A549 (cell line): ENCODE data around the gene GTPBP10. TPM values are rescaled to one million over a fixed set of nuclear protein-coding genes. Genes with fewer than 3 reads are reported as not detected.

ENCODE experiments used
- ATAC-seq, 2 experiments: fragments of 200-7000 bp in 1 of 2; fragments of >200 bp in 1 of 2; cut with Nextera tagmentation in 1 of 2; cut with Tn5 transposase in 1 of 2; 3 replicates each; pipeline versions ENCODE4 v1.8.0 to v1.9.1; 2018 to 2020; ENCODE audit warnings: mild to moderate bottlenecking in 1 of 2, moderate library complexity in 1 of 2
- CTCF ChIA-PET: fragments of 300-600 bp; sonication (Branson Sonifier 250); formaldehyde crosslinking; extraction: SDS; loops from one replicate; lab custom pipeline; 2021; ENCODE audit warnings: antibody characterized with exemption, inconsistent platforms; lab: Yijun Ruan, JAX
- POLR2A ChIA-PET: fragments of 350-600 bp; formaldehyde crosslinking; extraction: SDS; loops from one replicate; lab custom pipeline; 2021; ENCODE audit warnings: antibody characterized with exemption, inconsistent platforms; lab: Yijun Ruan, JAX
- DNase-seq, 2 experiments: peaks; one replicate each; pipeline versions ENCODE4 v3.0.0 to v3.0.0-alpha.2; 2011 to 2016; ENCODE audit warnings: low read depth in 1 of 2, low spot score in 1 of 2
- FAIRE-seq: peaks from 2 replicates; lab custom pipeline; 2011; peaks lifted over from hg19 to GRCh38; lab: Jason Lieb, UNC
- H3K27ac ChIP-seq, 2 experiments: fragments of >200 bp; sonication (Bioruptor Twin); formaldehyde crosslinking; 3 replicates each; pipeline ENCODE4 v1.5.1; 2016 to 2017
- H3K4me1 ChIP-seq: fragments of >200 bp; sonication (Bioruptor Twin); formaldehyde crosslinking; 3 replicates; pipeline ENCODE4 v1.6.1; 2016
- H3K4me2 ChIP-seq: fragments of >200 bp; sonication (Bioruptor Twin); formaldehyde crosslinking; 3 replicates; pipeline ENCODE4 v1.6.1; 2016
- H3K4me3 ChIP-seq: fragments of >200 bp; sonication (Bioruptor Twin); formaldehyde crosslinking; 3 replicates; pipeline ENCODE4 v1.5.1; 2016
- H3K9me3 ChIP-seq: fragments of >200 bp; sonication (Bioruptor Twin); formaldehyde crosslinking; 3 replicates; pipeline ENCODE4 v1.6.1; 2016
- BCL3 ChIP-seq: fragments of >200 bp; sonication (Bioruptor Twin); formaldehyde crosslinking; IDR thresholded peaks from 3 replicates; pipeline ENCODE4 v1.6.1; 2016
- CBX8 ChIP-seq: fragments of 200-600 bp; sonication (generic); IDR thresholded peaks from 2 replicates; pipeline ENCODE4 v1.6.1; 2016
- CEBPB ChIP-seq, 2 experiments: fragments of >200 bp in 1 of 2; sonication (Bioruptor Twin) in 1 of 2; formaldehyde crosslinking in 1 of 2; IDR thresholded peaks; 2 replicates each; pipeline ENCODE4 v1.6.1; 2012 to 2016
- EP300 ChIP-seq, 2 experiments: fragments of >200 bp; sonication (Bioruptor Twin); formaldehyde crosslinking; IDR thresholded peaks; 2 replicates in 1 of 2; 3 replicates in 1 of 2; pipeline ENCODE4 v1.6.1; 2016 to 2017
- HEYL ChIP-seq: fragments of 250-450 bp; sonication (Bioruptor Pico); IDR thresholded peaks from 2 replicates; pipeline ENCODE4 v1.8.0; 2021; ENCODE audit warnings: mild to moderate bottlenecking, moderate library complexity
- HOXB5 ChIP-seq: fragments of 250-450 bp; sonication (Bioruptor Pico); IDR thresholded peaks from 2 replicates; pipeline ENCODE4 v1.5.0; 2020; ENCODE audit warnings: mild to moderate bottlenecking, moderate library complexity
- KDM1A ChIP-seq: fragments of 200-600 bp; sonication (generic); IDR thresholded peaks from 2 replicates; pipeline ENCODE4 v1.6.1; 2016; ENCODE audit warnings: low read depth, mild to moderate bottlenecking
- MAX ChIP-seq: IDR thresholded peaks from 2 replicates; pipeline ENCODE4 v1.6.1; 2012
- NFE2L2 ChIP-seq: fragments of 150-350 bp; conservative IDR thresholded peaks from 2 replicates; pipeline ENCODE4 v1.6.1; 2014; ENCODE audit warnings: low read length
- POLR2A ChIP-seq: IDR thresholded peaks from 2 replicates; pipeline ENCODE4 v1.6.1; 2012; ENCODE audit warnings: mild to moderate bottlenecking, low read length
- POLR2AphosphoS2 ChIP-seq: conservative IDR thresholded peaks from 2 replicates; pipeline ENCODE4 v1.6.1; 2012; ENCODE audit warnings: low read length, improper control_type of control experiment, inconsistent platforms
- RAD21 ChIP-seq, 2 experiments: fragments of >200 bp in 1 of 2; sonication (Bioruptor Twin) in 1 of 2; formaldehyde crosslinking in 1 of 2; IDR thresholded peaks in 1 of 2; conservative IDR thresholded peaks in 1 of 2; 2 replicates in 1 of 2; 3 replicates in 1 of 2; pipeline ENCODE4 v1.6.1; 2012 to 2018; ENCODE audit warnings: inconsistent platforms in 1 of 2
- REST ChIP-seq: fragments of 200-600 bp; sonication (generic); IDR thresholded peaks from 2 replicates; pipeline ENCODE4 v1.6.1; 2016; ENCODE audit warnings: antibody characterized with exemption, mild to moderate bottlenecking, moderate library complexity
- RFX5 ChIP-seq: fragments of 450-650 bp; IDR thresholded peaks from 2 replicates; pipeline ENCODE4 v1.7.1; 2014; ENCODE audit warnings: antibody characterized with exemption, mild to moderate bottlenecking, moderate library complexity
- RNF2 ChIP-seq: fragments of 200-600 bp; sonication (generic); IDR thresholded peaks from 2 replicates; pipeline ENCODE4 v1.6.1; 2016; ENCODE audit warnings: low read depth, mild to moderate bottlenecking, antibody characterized with exemption, moderate library complexity, borderline replicate concordance
- SMC3 ChIP-seq: fragments of >200 bp; sonication (Bioruptor Twin); formaldehyde crosslinking; IDR thresholded peaks from 3 replicates; pipeline ENCODE4 v1.6.1; 2018; ENCODE audit warnings: inconsistent platforms
- TP53 ChIP-seq: fragments of 250-450 bp; sonication (Bioruptor Pico); IDR thresholded peaks from 2 replicates; pipeline ENCODE4 v1.5.0; 2021; ENCODE audit warnings: mild to moderate bottlenecking, moderate library complexity
- USF2 ChIP-seq: fragments of 450-650 bp; IDR thresholded peaks from 2 replicates; pipeline ENCODE4 v1.6.1; 2014; ENCODE audit warnings: antibody characterized with exemption
- ZC3H11A ChIP-seq: fragments of 450-650 bp; IDR thresholded peaks from 2 replicates; pipeline ENCODE4 v1.6.1; 2014; ENCODE audit warnings: antibody characterized with exemption, mild to moderate bottlenecking
- ZFP36 ChIP-seq: fragments of 450-650 bp; IDR thresholded peaks from 2 replicates; pipeline ENCODE4 v1.6.1; 2014; ENCODE audit warnings: borderline replicate concordance; ENCODE audit not compliant: partially characterized antibody
- ZSCAN20 ChIP-seq: fragments of 250-450 bp; sonication (Bioruptor Pico); IDR thresholded peaks from 2 replicates; pipeline ENCODE4 v1.8.0; 2022; ENCODE audit warnings: mild to moderate bottlenecking, moderate library complexity
- WGBS: methylation state at CpG from one replicate; pipeline ENCODE4 v1.1.6; 2017; ENCODE audit errors: missing lambda C conversion rate; 5-methylcytosine and 5-hydroxymethylcytosine counted together
- polyA plus RNA-seq, 4 experiments: library from polyadenylated mRNA; depleted of rRNA in 3 of 4; stranded (reverse); fragments of >200 nt; fragmentation: RNase III in 1 of 4; extraction: RNeasy Plus Mini Kit Qiagen cat#74134 plus additional on column Dnase treatment in 1 of 4; gene quantifications; 2 replicates in 3 of 4; 3 replicates in 1 of 4; pipeline ENCODE4 v1.2.3, GENCODE V29; 2011 to 2017

GTPBP10 gene
- polyA plus RNA-seq, 2 of the 4 experiments (the other 2 are of a cell fraction): 16.5 to 54.9 TPM

GRCh38 chr7:90351987-90352386 lies 5.5 kb downstream of the GTPBP10 start:
- CTCF ChIA-PET: no interaction called here

GRCh38 chr7:90383422-90383821 lies 36.9 kb downstream of the GTPBP10 start:
- ChIA-PET CTCF (no interaction called here), POLR2A (no interaction called here)
- DNase-seq (no peak), ATAC-seq (no peak), FAIRE-seq (no peak)
- WGBS: 76% methylated on average over 1 of the region's 1 CpG
- peaks cover 8% of the 10 kb centered on the region; the same call in 2 of the 3 replicates for H3K9me3 ChIP-seq
- H3K4me3 ChIP-seq: no peak overlapping the region
- no peak overlapping the region for H3K4me2 ChIP-seq
- no peak overlapping the region for H3K27ac ChIP-seq
- TF ChIP-seq CEBPB (IDR thresholded peaks at IDR 0.05) (no peak), KDM1A (no peak), USF2 (no peak), REST (no peak), SMC3 (no peak), POLR2AphosphoS2 (no peak), NFE2L2 (no peak), POLR2A (no peak), RAD21 (conservative IDR thresholded peaks at IDR 0.05 in 1 of 2, IDR thresholded peaks at IDR 0.05 in 1 of 2) (no peak)
- H3K4me1 ChIP-seq: 0 out of 3 replicates have a peak, but pooled peaks cover 14% of the 10 kb centered on the region

More at GRCh38 chr7:90351987-90352386, 5.5 kb downstream of the GTPBP10 start:
- TF ChIP-seq TP53 (CRISPR knock-in tag) (no peak), RNF2 (no peak), ZFP36 (no peak), RFX5 (no peak), HEYL (CRISPR knock-in tag) (no peak), EP300 (IDR thresholded peaks at IDR 0.05) (no peak), ZC3H11A (no peak), MAX (no peak), CBX8 (no peak), ZSCAN20 (no peak), BCL3 (no peak), HOXB5 (CRISPR knock-in tag) (no peak), KDM1A (no peak), CEBPB (IDR thresholded peaks at IDR 0.05) (no peak)
- POLR2A ChIA-PET: no interaction called here
- DNase-seq: no peak
- no peak for FAIRE-seq
- Histone ChIP-seq H3K9me3 (peaks cover 12% of the 10 kb centered on the region), H3K27ac (no peak overlapping the region), H3K4me1 (peaks cover 3% of the 10 kb centered on the region; the same call in 1 of the 3 replicates), H3K4me3 (no peak overlapping the region), H3K4me2 (no peak overlapping the region)
- ATAC-seq: no peak
